WTC11 (cell line): ENCODE results near the gene KDM3B. TPM values are rescaled to one million over a fixed set of nuclear protein-coding genes. Genes with fewer than 3 reads are reported as not detected.

Experiments used
- AFF4 ChIP-seq: sonication (generic); formaldehyde crosslinking; IDR thresholded peaks from 2 replicates; pipeline ENCODE4 v1.8.1; 2023; ENCODE audit warnings: mild to moderate bottlenecking, missing genetic modification reagents, borderline replicate concordance
- ATF6 ChIP-seq: sonication (generic); formaldehyde crosslinking; IDR thresholded peaks from 2 replicates; pipeline ENCODE4 v1.8.1; 2023; ENCODE audit warnings: mild to moderate bottlenecking, missing genetic modification reagents
- CREM ChIP-seq: sonication (generic); formaldehyde crosslinking; IDR thresholded peaks from 2 replicates; pipeline ENCODE4 v1.8.1; 2022; ENCODE audit warnings: mild to moderate bottlenecking, missing genetic modification reagents, moderate library complexity
- E2F5 ChIP-seq: sonication (generic); formaldehyde crosslinking; IDR thresholded peaks from 2 replicates; pipeline ENCODE4 v1.8.1; 2022; ENCODE audit warnings: mild to moderate bottlenecking, moderate library complexity, missing genetic modification reagents
- ERG ChIP-seq: fragments of 250-450 bp; sonication (Bioruptor Pico); IDR thresholded peaks from 2 replicates; pipeline ENCODE4 v1.8.0; 2021; ENCODE audit warnings: mild to moderate bottlenecking
- RELA ChIP-seq: sonication (generic); formaldehyde crosslinking; IDR thresholded peaks from 2 replicates; pipeline ENCODE4 v1.8.1; 2022; ENCODE audit warnings: missing genetic modification reagents, mild to moderate bottlenecking, borderline replicate concordance
- USF1 ChIP-seq: sonication (generic); formaldehyde crosslinking; IDR thresholded peaks from 2 replicates; pipeline ENCODE4 v1.8.0; 2022; ENCODE audit warnings: mild to moderate bottlenecking, missing genetic modification reagents
- ZNF281 ChIP-seq: sonication (generic); formaldehyde crosslinking; IDR thresholded peaks from 2 replicates; pipeline ENCODE4 v1.8.0; 2023; ENCODE audit warnings: mild to moderate bottlenecking, missing genetic modification reagents
- ZNF512 ChIP-seq: sonication (generic); formaldehyde crosslinking; IDR thresholded peaks from 2 replicates; pipeline ENCODE4 v1.8.1; 2022; ENCODE audit warnings: missing genetic modification reagents, borderline replicate concordance
- total RNA-seq: library from RNA; stranded (reverse); gene quantifications from 3 replicates; pipeline ENCODE4 v1.2.3, GENCODE V29; 2021

The KDM3B gene
- total RNA-seq, 1 experiment from 2014 or later, result 87.9 TPM

GRCh38 chr5:138464008-138464387 lies 111.5 kb downstream of the KDM3B start (continued):
- TF ChIP-seq ZNF281 (CRISPR knock-in tag), result 0 out of 2 replicates have a peak, but pooled peaks have one; percentile 3
- 0 out of 2 replicates have a peak, but pooled peaks have one; percentile 49 for TF ChIP-seq CREM (CRISPR knock-in tag)
- TF ChIP-seq USF1 (CRISPR knock-in tag), result no peak
- 0 out of 2 replicates have a peak, but pooled peaks have one; percentile 50 for TF ChIP-seq ATF6 (CRISPR knock-in tag)
- TF ChIP-seq AFF4, result peak; percentile 85; the same call in 1 of the 2 replicates
- TF ChIP-seq RELA (CRISPR knock-in tag), result peak; percentile 69; the same call in 1 of the 2 replicates
- no peak for TF ChIP-seq ZNF512 (CRISPR knock-in tag)
- TF ChIP-seq ERG (CRISPR knock-in tag), result peak; percentile 2; the same call in 1 of the 2 replicates
- TF ChIP-seq E2F5, result peak; percentile 94
